ENCODE measurements around the gene HPS3. TPM values are rescaled to one million over a fixed set of nuclear protein-coding genes. Genes with fewer than 3 reads are reported as not detected.
A peak's percentile ranks its signal among the peaks of the same experiment; 100 is the strongest.

The HPS3 gene
- total RNA-seq, 4 donors from 2014 or later: 23.0 to 27.9 (median 24.4) TPM

DNA sequence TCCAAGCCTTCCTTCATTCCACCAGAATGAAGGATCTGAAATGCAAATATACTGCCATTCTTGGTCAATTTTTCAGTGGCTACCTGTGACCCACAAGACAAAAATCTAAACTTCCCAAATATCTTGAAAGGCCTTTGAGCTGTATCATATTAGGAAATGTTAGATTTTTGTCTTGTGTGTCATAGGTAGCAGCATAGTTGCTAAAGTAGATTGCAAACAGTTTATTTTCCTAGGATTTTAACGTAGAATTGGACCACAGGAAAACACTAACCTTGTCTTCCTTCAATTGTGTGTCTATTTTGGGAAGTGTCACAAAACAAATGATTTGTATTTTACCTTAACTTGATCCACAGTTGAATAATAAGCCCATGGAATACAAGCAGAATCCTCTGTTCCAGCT is 49.8 kb downstream of the HPS3 start:
- WGBS, 2 donors: 85 to 97% methylated on average over 1 of the region's 1 CpG
- H3K4me1 ChIP-seq: peaks cover 5 to 34% of the 10 kb centered on the region in 2 donors
- peak overlapping the region; percentile 30 to 64 (median 42) for H3K27ac ChIP-seq
- TF ChIP-seq POLR2A (IDR thresholded peaks at IDR 0.05) (no peak), CTCF (IDR thresholded peaks at IDR 0.05) (no peak)
- intact Hi-C loops (cut with DNase I): no loop called here
- no peaks in the 10 kb centered on the region for H3K27me3 ChIP-seq
- no peak for DNase-seq
- H3K36me3 ChIP-seq: no peaks in the 10 kb centered on the region
- no peaks in the 10 kb centered on the region for H3K9me3 ChIP-seq
- H3K4me3 ChIP-seq (replicated peaks in 1 of 3): no peak overlapping the region

GRCh38 chr3:149180057-149180573 is 50.7 kb downstream of the HPS3 start:
- intact Hi-C loops (cut with DNase I): no loop called here
- Histone ChIP-seq H3K9me3 (no peaks in the 10 kb centered on the region), H3K27me3 (no peaks in the 10 kb centered on the region), H3K4me1 (peaks cover 0 to 31% of the 10 kb centered on the region in 2 donors), H3K27ac (peak overlapping the region; percentile 20 to 67 (median 47)), H3K36me3 (no peaks in the 10 kb centered on the region), H3K4me3 (replicated peaks in 1 of 3) (no peak overlapping the region)
- DNase-seq: peak; percentile 61 to 83
- TF ChIP-seq POLR2A (IDR thresholded peaks at IDR 0.05): no peak
- no peak for TF ChIP-seq CTCF (IDR thresholded peaks at IDR 0.05)
- 47 to 65% methylated on average over 7 of the region's 7 CpGs for WGBS, 2 donors

DNA sequence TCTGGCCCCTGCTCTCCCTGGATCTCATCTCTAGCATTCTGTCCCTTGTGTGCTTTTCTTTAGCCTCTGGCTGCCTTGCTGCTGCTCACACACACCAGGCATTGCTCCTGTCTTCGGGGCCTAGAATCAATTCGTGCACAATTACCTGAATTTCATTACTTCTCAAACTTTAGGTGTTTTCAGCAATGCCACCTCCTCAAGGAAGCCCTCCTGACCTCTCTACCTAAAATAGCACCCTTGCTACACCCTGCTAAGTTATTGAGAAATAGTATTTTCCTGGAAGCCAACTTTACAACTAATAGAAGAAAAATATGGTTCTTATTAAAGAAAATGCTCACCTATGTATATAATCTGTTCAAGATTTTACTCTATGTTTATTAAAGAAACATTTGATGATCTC is 51.7 kb downstream of the HPS3 start:
- peaks cover 0 to 24% of the 10 kb centered on the region in 2 donors for H3K4me1 ChIP-seq
- no peak for TF ChIP-seq POLR2A (IDR thresholded peaks at IDR 0.05)
- no peak for TF ChIP-seq CTCF (IDR thresholded peaks at IDR 0.05)
- intact Hi-C loops (cut with DNase I): no loop called here

DNA sequence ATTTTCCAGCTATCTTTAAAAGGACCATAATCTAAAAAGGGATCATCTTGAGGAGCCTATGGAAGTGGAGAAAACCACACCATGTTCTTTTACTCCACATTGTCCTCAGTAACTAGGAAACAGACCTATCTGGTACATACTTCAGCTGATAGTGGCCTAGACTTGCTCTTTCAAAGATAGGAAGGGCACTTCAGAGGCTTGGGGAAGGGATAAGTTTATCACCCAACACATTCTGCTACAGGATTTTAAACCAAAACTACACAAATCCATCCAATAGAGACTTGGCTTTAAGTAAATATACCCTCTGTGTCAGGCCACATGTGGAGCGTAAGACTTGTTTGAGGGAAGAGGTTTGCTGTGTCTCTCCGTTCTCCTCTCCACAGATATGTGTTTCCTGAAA is 56.8 kb downstream of the HPS3 start:
- Histone ChIP-seq H3K4me1 (peaks cover 0 to 3% of the 10 kb centered on the region in 2 donors), H3K27ac (no peak overlapping the region), H3K9me3 (no peaks in the 10 kb centered on the region), H3K36me3 (no peaks in the 10 kb centered on the region), H3K27me3 (no peaks in the 10 kb centered on the region), H3K4me3 (replicated peaks in 1 of 3) (no peak overlapping the region)
- no peak for DNase-seq
- 96 to 100% methylated on average over 2 of the region's 2 CpGs for WGBS, 2 donors
- no peak for TF ChIP-seq POLR2A (IDR thresholded peaks at IDR 0.05)
- TF ChIP-seq CTCF (IDR thresholded peaks at IDR 0.05): no peak
- intact Hi-C loops (cut with DNase I): no loop called here

More for the DNA sequence above, 51.7 kb downstream of the HPS3 start:
- WGBS, 2 donors: 97% methylated on average over 2 of the region's 2 CpGs
- peak overlapping the region in 1 of 3 donors; percentile 67 for H3K27ac ChIP-seq
- H3K27me3 ChIP-seq: no peaks in the 10 kb centered on the region
- no peak overlapping the region for H3K4me3 ChIP-seq (replicated peaks in 1 of 3)
- no peaks in the 10 kb centered on the region for H3K9me3 ChIP-seq
- no peak for DNase-seq
- no peaks in the 10 kb centered on the region for H3K36me3 ChIP-seq

- Histone ChIP-seq H3K27me3 (no peaks in the 10 kb centered on the region), H3K27ac (no peak overlapping the region), H3K4me1 (peaks cover 0 to 4% of the 10 kb centered on the region in 2 donors), H3K4me3 (replicated peaks in 1 of 3) (no peak overlapping the region), H3K9me3 (no peaks in the 10 kb centered on the region), H3K36me3 (no peaks in the 10 kb centered on the region)
- 96 to 98% methylated on average over 3 of the region's 3 CpGs for WGBS, 2 donors
- DNase-seq: no peak
- TF ChIP-seq CTCF (IDR thresholded peaks at IDR 0.05): no peak
- TF ChIP-seq POLR2A (IDR thresholded peaks at IDR 0.05): no peak
- intact Hi-C loops (cut with DNase I): no loop called here
These were observed 57.3 kb downstream of the HPS3 start for GRCh38 chr3:149186721-149187120.

Data from thyroid gland (tissue), 4 donors.